ENCODE results near the gene SMYD3.

GRCh38 chr1:246415028-246415427, 92.1 kb downstream of the SMYD3 start:
- TF ChIP-seq, protein P1, sequence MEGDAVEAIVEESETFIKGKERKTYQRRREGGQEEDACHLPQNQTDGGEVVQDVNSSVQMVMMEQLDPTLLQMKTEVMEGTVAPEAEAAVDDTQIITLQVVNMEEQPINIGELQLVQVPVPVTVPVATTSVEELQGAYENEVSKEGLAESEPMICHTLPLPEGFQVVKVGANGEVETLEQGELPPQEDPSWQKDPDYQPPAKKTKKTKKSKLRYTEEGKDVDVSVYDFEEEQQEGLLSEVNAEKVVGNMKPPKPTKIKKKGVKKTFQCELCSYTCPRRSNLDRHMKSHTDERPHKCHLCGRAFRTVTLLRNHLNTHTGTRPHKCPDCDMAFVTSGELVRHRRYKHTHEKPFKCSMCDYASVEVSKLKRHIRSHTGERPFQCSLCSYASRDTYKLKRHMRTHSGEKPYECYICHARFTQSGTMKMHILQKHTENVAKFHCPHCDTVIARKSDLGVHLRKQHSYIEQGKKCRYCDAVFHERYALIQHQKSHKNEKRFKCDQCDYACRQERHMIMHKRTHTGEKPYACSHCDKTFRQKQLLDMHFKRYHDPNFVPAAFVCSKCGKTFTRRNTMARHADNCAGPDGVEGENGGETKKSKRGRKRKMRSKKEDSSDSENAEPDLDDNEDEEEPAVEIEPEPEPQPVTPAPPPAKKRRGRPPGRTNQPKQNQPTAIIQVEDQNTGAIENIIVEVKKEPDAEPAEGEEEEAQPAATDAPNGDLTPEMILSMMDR (IDR thresholded peaks at IDR 0.05; ENCODE audit: insufficient read depth, low read depth, low read length): no peak
- no peak for TF ChIP-seq EZH2 (IDR thresholded peaks at IDR 0.05; ENCODE audit: insufficient read depth, low read length)

All from astrocyte (in vitro differentiated cells and primary cell).